Skeletal muscle tissue (tissue), 4 donors: Measurements from ENCODE around the gene ADCY9. TPM values are rescaled to one million over a fixed set of nuclear protein-coding genes. Genes with fewer than 3 reads are reported as not detected.
"Not testable (repeated sequence)": the region's sequence is repeated elsewhere in the genome, so short reads cannot be mapped to it uniquely, and the experiment has no call there.

Experiments
- H3K27ac ChIP-seq: one replicate; pipeline ENCODE4 v1.7.0; 2013; ENCODE audit warnings: mild to moderate bottlenecking, low read depth, low read length, inconsistent platforms
- H3K27me3 ChIP-seq, 3 donors: one replicate each; pipeline ENCODE4 v1.7.0; 2013; ENCODE audit warnings: low read length in 3 of 3; ENCODE audit not compliant: control insufficient read depth in 3 of 3, insufficient read depth in 3 of 3
- H3K36me3 ChIP-seq, 3 donors: one replicate each; pipeline ENCODE4 v1.7.0; 2013; ENCODE audit warnings: low read length in 3 of 3; ENCODE audit not compliant: control insufficient read depth in 3 of 3, insufficient read depth in 3 of 3
- H3K4me1 ChIP-seq, 3 donors: one replicate each; pipeline ENCODE4 v1.7.0; 2013; ENCODE audit warnings: low read length in 3 of 3, mild to moderate bottlenecking in 3 of 3; ENCODE audit not compliant: control insufficient read depth in 3 of 3, insufficient read depth in 3 of 3
- H3K4me3 ChIP-seq, 3 donors: one replicate each; pipeline ENCODE4 v1.7.0; 2013; ENCODE audit warnings: low read length in 3 of 3
- H3K9ac ChIP-seq, 3 donors: one replicate each; pipeline ENCODE4 v1.7.0; 2013; ENCODE audit warnings: low read length in 3 of 3, mild to moderate bottlenecking in 3 of 3, moderate library complexity in 2 of 3, low read depth in 1 of 3
- H3K9me3 ChIP-seq, 3 donors: one replicate each; pipeline ENCODE4 v1.7.0; 2013; ENCODE audit warnings: low read length in 3 of 3; ENCODE audit not compliant: control insufficient read depth in 3 of 3
- total RNA-seq: library from RNA; depleted of rRNA; stranded (reverse); fragments of >200 nt; gene quantifications from one replicate; pipeline ENCODE4 v1.2.3, GENCODE V29; 2014
- donor health status: Osteomylitis.

Gene ADCY9
- total RNA-seq, 1 donor from 2014 or later, result 8.9 TPM

DNA sequence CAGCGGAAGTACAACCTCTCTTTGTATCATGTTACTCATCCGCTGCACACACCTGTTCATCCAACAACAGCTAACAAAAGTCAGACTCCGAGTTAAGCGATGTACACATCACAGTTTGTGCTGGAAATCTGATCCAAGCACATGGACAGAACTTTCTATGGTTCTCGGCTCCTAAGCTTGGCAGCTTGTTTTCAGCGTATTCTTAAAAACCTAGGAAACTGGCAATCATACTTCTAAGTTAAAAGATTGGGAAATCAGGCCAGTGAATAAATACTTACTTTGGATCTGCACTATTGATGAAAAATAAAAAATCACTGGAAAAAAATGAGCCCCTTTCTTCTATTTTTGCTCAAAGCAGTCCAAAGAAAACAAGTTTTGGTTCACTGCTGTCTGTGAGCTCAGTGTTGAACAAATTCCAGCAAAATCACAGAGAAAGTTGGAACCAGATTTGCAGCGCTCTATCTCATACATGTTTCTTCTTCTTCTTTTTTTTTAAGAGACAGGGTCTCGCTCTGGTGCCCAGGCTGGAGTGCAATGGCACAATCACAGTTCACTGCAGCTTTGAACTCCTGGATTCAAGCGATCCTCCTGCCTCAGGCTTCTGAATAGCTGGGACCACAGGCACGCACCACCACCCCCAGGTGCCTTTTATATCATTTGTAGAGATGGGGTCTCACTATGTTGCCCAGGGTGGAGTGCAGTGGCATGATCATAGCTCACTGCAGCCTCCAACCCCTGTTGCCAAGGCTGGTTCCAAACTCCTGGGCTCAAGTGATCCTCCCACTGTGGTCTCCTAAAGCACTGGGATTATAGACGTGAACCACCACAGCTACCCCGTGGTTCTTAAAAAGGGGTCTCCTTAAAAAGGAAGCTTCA, 164.1 kb downstream of the ADCY9 start:
- Histone ChIP-seq H3K27ac (peak overlapping the region; percentile 10), H3K9ac (peak overlapping the region in 1 of 3 donors; percentile 40), H3K36me3 (no peaks in the 10 kb centered on the region), H3K4me1 (peaks cover 27 to 40% (median 29%) of the 10 kb centered on the region in 3 donors), H3K4me3 (peak overlapping the region in 2 of 3 donors; percentile 24 to 49), H3K9me3 (no peaks in the 10 kb centered on the region), H3K27me3 (peaks cover 0 to 9% (median 7%) of the 10 kb centered on the region in 3 donors)

DNA sequence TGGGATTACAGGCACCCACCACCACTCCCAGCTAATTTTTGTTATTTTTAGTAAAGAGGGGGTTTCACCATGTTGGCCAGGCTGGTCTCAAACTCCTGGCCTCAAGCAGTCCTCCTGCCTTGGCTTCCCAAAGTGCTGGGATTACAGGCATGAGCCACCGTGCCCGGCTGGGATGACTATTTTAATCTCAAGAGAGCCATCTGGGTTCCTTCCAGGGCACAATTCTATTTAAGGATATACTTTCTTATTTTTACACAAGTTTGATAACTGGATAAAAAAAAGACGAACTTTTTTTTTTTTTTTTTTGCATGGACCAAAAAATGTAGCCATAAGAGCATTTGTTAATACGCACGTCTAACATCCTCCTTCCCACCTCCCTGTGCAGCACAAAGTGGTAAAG, 164.9 kb downstream of the ADCY9 start:
- not testable (repeated sequence) for H3K36me3 ChIP-seq, H3K4me3 ChIP-seq, H3K27me3 ChIP-seq, H3K9me3 ChIP-seq, H3K9ac ChIP-seq
- Histone ChIP-seq H3K27ac (peak overlapping the region; percentile 69), H3K4me1 (peaks cover 29 to 42% (median 30%) of the 10 kb centered on the region in 3 donors)

DNA sequence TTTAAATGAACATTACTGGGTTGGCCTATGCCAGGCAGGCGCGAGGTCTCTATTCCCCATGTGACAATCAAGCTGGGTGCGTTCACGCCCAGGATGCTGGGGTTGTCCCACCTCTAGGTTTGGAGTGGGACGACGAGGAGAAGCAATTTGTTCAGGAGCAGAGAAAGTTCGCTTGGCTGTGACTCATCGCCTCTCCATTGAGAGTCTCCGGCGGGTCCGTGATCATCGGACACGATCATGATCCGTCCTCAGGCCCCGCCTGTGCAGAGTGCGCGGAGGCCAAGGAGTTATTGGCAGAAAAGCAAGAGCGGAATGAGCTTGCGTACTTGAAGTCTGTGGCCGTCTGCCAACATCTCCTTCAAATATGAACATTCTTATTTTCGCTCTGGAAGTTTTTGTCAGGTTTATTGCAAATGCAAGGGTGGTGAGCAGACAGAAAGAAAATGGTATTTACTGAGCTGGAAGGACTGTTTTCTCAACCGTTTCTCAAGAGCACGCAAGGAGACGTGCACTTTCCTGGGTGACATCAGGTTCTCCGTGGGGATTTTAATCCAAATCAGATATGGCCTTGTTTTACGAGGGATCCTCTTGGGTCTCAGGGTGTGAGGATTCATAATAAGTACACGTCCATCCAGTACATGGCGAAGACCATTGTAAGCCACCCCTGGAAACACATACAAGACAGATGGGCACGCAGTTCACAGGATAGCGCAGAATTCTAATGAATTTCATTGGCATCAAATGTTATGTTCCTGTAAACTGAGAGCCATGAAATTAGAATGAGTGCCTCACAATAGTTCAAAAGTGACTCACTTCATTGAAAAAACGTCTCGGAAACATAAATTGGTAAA, 165.7 kb downstream of the ADCY9 start:
- peaks cover 0 to 9% (median 7%) of the 10 kb centered on the region in 3 donors for H3K27me3 ChIP-seq
- H3K4me3 ChIP-seq, result peak overlapping the region; percentile 44 to 62 (median 55)
- peak overlapping the region; percentile 27 to 74 (median 63) for H3K9ac ChIP-seq
- no peaks in the 10 kb centered on the region for H3K9me3 ChIP-seq
- peaks cover 34 to 45% (median 37%) of the 10 kb centered on the region in 3 donors for H3K4me1 ChIP-seq
- peak overlapping the region; percentile 69 for H3K27ac ChIP-seq
- no peaks in the 10 kb centered on the region for H3K36me3 ChIP-seq

DNA sequence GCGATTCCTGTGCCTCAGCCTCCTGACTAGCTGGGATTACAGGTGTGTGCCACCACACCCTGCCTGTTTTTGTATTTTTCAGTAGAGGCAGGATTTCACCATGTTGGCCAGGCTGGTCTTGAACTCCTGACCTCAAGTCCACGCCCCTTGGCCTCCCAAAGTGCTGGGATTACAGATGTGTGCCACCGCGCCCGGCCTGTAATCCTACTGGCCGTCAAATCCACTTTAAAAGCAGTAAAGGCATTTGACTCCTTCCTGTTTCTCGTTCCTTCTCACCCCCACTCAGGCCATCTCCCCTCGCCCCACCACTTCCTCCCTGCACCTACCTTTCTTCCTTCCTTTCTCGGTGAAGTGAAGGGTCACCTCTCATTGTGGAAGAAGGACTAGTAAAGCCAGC, 166.3 kb downstream of the ADCY9 start:
- Histone ChIP-seq H3K4me1 (peaks cover 34 to 45% (median 37%) of the 10 kb centered on the region in 3 donors), H3K9ac (peak overlapping the region; percentile 2 to 74 (median 27)), H3K36me3 (no peaks in the 10 kb centered on the region), H3K27ac (peak overlapping the region; percentile 69), H3K4me3 (peak overlapping the region; percentile 11 to 55 (median 44)), H3K9me3 (no peaks in the 10 kb centered on the region), H3K27me3 (peaks cover 0 to 9% (median 7%) of the 10 kb centered on the region in 3 donors)

DNA sequence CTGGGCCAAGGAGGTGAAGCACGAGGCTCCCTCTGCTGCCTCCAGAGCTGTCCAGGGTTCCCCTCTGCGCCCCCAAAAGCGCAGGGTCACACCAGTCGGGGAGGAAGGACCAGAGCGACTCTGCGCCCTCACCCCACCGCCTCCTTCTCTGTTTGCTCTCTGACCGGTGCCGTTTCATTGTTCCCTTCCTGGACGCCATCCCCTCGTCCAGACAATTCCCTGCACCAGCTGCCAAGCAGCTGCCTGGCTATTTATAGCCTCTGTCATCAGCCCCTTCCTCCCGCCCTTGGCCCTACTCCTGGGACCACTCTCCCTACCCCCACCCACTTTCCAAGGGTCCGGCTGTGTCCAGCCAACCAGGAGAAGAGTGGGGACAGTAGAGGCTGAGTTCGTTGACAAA, 167.0 kb downstream of the ADCY9 start:
- no peaks in the 10 kb centered on the region for H3K36me3 ChIP-seq
- H3K27me3 ChIP-seq, result peaks cover 0 to 9% (median 7%) of the 10 kb centered on the region in 3 donors
- H3K9ac ChIP-seq, result peak overlapping the region; percentile 45 to 74 (median 48)
- H3K27ac ChIP-seq, result peak overlapping the region; percentile 69
- peaks cover 34 to 42% (median 37%) of the 10 kb centered on the region in 3 donors for H3K4me1 ChIP-seq
- H3K4me3 ChIP-seq, result peak overlapping the region; percentile 36 to 64 (median 60)
- no peaks in the 10 kb centered on the region for H3K9me3 ChIP-seq

DNA sequence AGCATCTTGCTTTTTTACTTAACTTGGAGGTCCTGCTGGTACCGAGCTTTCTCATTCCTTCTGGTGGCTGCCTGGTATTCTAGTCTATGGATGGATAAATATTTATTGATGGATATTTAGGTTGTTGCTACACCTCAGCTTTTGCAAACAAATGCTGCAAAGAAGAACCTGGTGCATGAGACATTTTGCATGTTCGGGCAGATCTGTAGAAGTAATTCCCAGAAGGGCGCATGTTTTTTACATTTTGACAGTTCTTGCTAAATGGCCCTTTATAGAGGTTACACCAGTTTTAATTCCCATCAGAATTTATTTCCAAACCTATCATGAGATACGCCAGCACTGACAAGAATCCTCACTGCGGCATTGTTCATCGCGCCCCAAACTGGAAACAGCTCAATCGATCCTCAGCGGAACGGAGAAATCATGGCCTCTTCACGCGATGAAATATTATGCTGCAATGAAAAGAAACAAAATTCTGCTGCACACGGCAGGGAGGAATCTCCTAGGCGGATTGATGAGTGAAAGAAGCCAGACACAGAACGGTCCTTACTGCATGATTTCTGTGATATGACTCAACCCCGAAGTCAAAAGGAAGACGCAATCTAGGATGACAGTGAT, 167.8 kb downstream of the ADCY9 start:
- Histone ChIP-seq H3K27ac (no peak overlapping the region), H3K36me3 (no peaks in the 10 kb centered on the region), H3K27me3 (peaks cover 0 to 7% (median 5%) of the 10 kb centered on the region in 3 donors), H3K4me3 (peak overlapping the region in 1 of 3 donors; percentile 64), H3K4me1 (peaks cover 34 to 39% (median 37%) of the 10 kb centered on the region in 3 donors), H3K9ac (no peak overlapping the region), H3K9me3 (no peaks in the 10 kb centered on the region)

DNA sequence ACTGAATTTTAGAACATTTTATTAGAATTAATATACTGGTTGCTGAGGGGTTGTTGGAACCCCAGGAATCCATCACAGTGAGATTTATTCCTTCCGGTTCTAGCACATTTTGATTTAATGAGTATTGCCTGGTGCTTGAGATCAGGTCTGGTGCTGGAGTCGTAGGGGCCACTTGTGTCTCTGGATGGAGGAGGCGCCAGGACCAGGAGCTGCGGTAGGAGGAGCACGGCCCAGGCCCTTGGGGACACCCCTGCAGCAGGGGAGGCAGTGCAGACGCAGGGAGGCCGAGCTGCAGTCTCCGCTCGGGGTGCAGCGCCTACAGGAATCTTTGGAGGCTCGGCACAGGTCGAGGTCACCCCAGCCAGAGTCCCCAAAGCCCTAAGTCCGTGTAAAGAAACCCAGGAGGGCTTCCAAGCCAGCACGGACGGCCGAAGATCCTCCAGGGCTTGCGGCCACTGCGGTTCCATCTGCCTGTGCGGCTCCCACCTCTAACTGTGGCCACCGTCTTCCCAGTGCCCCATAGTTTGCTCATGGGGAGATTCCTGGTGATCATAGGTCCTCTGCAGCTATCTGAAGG, 169.6 kb downstream of the ADCY9 start:
- H3K4me1 ChIP-seq, result peaks cover 29 to 33% (median 31%) of the 10 kb centered on the region in 3 donors
- H3K27ac ChIP-seq, result no peak overlapping the region
- no peak overlapping the region for H3K4me3 ChIP-seq

DNA sequence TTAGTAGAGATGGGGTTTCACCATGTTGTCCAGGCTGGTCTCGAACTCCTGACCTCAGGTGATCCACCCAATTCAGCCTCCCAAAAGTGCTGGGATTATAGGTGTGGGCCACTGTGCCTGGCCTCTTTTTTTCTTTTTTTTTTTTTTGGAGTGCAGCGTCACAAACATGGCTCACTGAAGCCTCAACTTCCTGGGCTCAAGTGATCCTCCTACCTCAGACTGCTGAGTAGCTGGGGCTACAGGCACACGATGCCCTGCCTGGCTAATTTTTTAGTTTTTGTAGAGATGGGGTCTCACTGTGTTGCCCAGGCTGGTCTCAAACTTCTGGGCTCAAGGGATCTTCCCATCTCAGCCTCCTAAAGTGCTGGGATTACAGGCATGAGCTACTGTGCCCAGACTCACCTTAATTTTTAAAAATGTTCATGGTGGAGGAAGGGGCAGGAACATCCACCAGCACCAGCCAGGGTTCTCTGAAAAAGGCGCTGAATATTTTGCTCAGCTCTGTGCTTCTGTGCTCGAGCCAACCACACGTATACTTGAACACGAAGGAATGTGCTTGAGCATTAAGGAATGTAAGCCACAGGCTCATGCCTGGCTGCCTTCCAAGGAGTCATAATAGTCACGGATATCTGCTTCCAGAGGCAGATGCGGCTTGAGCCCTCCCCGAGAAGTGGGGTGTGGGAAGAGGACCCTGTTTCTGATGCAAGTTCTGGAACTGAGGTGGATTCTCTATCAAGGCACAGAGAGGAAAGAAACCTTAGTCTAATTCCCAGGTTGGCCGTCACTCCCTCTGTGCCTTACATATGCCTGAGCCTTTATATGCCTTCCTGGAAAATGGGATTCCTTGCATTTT, 170.3 kb downstream of the ADCY9 start:
- no peaks in the 10 kb centered on the region for H3K36me3 ChIP-seq
- H3K4me3 ChIP-seq, result no peak overlapping the region
- H3K4me1 ChIP-seq, result peaks cover 27 to 29% (median 29%) of the 10 kb centered on the region in 3 donors
- H3K9me3 ChIP-seq, result no peaks in the 10 kb centered on the region
- no peak overlapping the region for H3K27ac ChIP-seq
- H3K9ac ChIP-seq, result peak overlapping the region in 1 of 3 donors; percentile 57
- H3K27me3 ChIP-seq, result peaks cover 0 to 7% (median 5%) of the 10 kb centered on the region in 3 donors

More for the DNA sequence above, 169.6 kb downstream of the ADCY9 start:
- Histone ChIP-seq H3K27me3 (peaks cover 0 to 7% (median 5%) of the 10 kb centered on the region in 3 donors), H3K9me3 (no peaks in the 10 kb centered on the region), H3K36me3 (no peaks in the 10 kb centered on the region), H3K9ac (no peak overlapping the region)
